ENCODE results near the gene IPMK.
"Not testable (repeated sequence)": the region's sequence is repeated elsewhere in the genome, so short reads cannot be mapped to it uniquely, and the experiment has no call there.

The IPMK gene

GRCh38 chr10:58220769-58221451 lies 46.8 kb downstream of the IPMK start:
- DNase-seq (ENCODE audit: low spot score) = no peak

- DNase-seq (ENCODE audit: low spot score) = no peak
These were observed 47.8 kb downstream of the IPMK start for GRCh38 chr10:58219875-58220274.

GRCh38 chr10:58217612-58218011 lies 50.1 kb downstream of the IPMK start:
- DNase-seq (ENCODE audit: low spot score) = no peak

- DNase-seq (ENCODE audit: low spot score) = no peak
These were observed 55.1 kb downstream of the IPMK start for GRCh38 chr10:58212622-58213021.

- DNase-seq (ENCODE audit: low spot score) = no peak
These were observed 57.5 kb downstream of the IPMK start for GRCh38 chr10:58210160-58210559.

GRCh38 chr10:58209669-58210068 lies 58.0 kb downstream of the IPMK start:
- no peak for DNase-seq (ENCODE audit: low spot score)

- DNase-seq (ENCODE audit: low spot score) = no peak
These were observed 61.4 kb downstream of the IPMK start for GRCh38 chr10:58206251-58206650.

GRCh38 chr10:58201704-58202103 lies 66.0 kb downstream of the IPMK start:
- no peak for DNase-seq (ENCODE audit: low spot score)

- no peak for DNase-seq (ENCODE audit: low spot score)
These were observed 78.4 kb downstream of the IPMK start for GRCh38 chr10:58189269-58189668.

- DNase-seq (ENCODE audit: low spot score) = no peak
These were observed 83.5 kb downstream of the IPMK start for GRCh38 chr10:58184120-58184670.

GRCh38 chr10:58180666-58181065 lies 87.0 kb downstream of the IPMK start:
- no peak for DNase-seq (ENCODE audit: low spot score)

GRCh38 chr10:58179238-58179637 lies 88.5 kb downstream of the IPMK start:
- DNase-seq (ENCODE audit: low spot score) = no peak

GRCh38 chr10:58178811-58179210 lies 88.9 kb downstream of the IPMK start:
- no peak for DNase-seq (ENCODE audit: low spot score)

GRCh38 chr10:58177362-58177947 lies 90.2 kb downstream of the IPMK start:
- DNase-seq (ENCODE audit: low spot score) = peak; percentile 57

- DNase-seq (ENCODE audit: low spot score) = no peak
These were observed 91.4 kb downstream of the IPMK start for GRCh38 chr10:58175990-58176900.

- DNase-seq (ENCODE audit: low spot score) = no peak
These were observed 92.9 kb downstream of the IPMK start for GRCh38 chr10:58174831-58175230.

GRCh38 chr10:58173391-58173790 lies 94.3 kb downstream of the IPMK start:
- DNase-seq (ENCODE audit: low spot score) = no peak

GRCh38 chr10:58171146-58171545 lies 96.5 kb downstream of the IPMK start:
- DNase-seq (ENCODE audit: low spot score) = no peak

- no peak for DNase-seq (ENCODE audit: low spot score)
These were observed 103.2 kb downstream of the IPMK start for GRCh38 chr10:58164517-58164916.

- DNase-seq (ENCODE audit: low spot score) = no peak
These were observed 108.9 kb downstream of the IPMK start for GRCh38 chr10:58158806-58159205.

GRCh38 chr10:58157076-58157766 lies 110.5 kb downstream of the IPMK start:
- DNase-seq (ENCODE audit: low spot score) = no peak

GRCh38 chr10:58155941-58156340 lies 111.8 kb downstream of the IPMK start:
- not testable (repeated sequence) for DNase-seq (ENCODE audit: low spot score)
